HG03565 (cell line): ENCODE data around the gene MVB12A.

Experiments
- ATAC-seq: cut with Tn5 transposase; IDR thresholded peaks from one replicate; pipeline ENCODE4 v1.9.1; 2021; ENCODE audit warnings: mild to moderate bottlenecking, moderate library complexity; ENCODE audit not compliant: unreplicated experiment

Gene MVB12A

GRCh38 chr19:17404621-17405249 lies 15.1 kb upstream of the MVB12A start:
- ATAC-seq, result no peak

- peak; percentile 60 for ATAC-seq
Observed at GRCh38 chr19:17405250-17406045, 14.4 kb upstream of the MVB12A start, which contains the start of gene BST2. BST2 (minus strand) TSS chr19:17405630; CDS start chr19:17405575, 55 bp downstream.

- peak; percentile 12 for ATAC-seq
Observed at GRCh38 chr19:17406046-17406886, 13.6 kb upstream of the MVB12A start.

GRCh38 chr19:17406887-17407196 lies 13.0 kb upstream of the MVB12A start:
- no peak for ATAC-seq

- ATAC-seq, result no peak
Observed at GRCh38 chr19:17409990-17410389, 9.9 kb upstream of the MVB12A start.

GRCh38 chr19:17411801-17412200 lies 8.0 kb upstream of the MVB12A start:
- ATAC-seq, result no peak

GRCh38 chr19:17414097-17414496 lies 5.8 kb upstream of the MVB12A start:
- ATAC-seq, result no peak

GRCh38 chr19:17415121-17415520 lies 4.7 kb upstream of the MVB12A start:
- ATAC-seq, result no peak

GRCh38 chr19:17418710-17419109 lies 1.1 kb upstream of the MVB12A start:
- ATAC-seq, result no peak

GRCh38 chr19:17419154-17419620 lies 660 bp upstream of the MVB12A start:
- no peak for ATAC-seq

- ATAC-seq, result no peak
Observed at GRCh38 chr19:17420475-17420924, 653 bp downstream of the MVB12A start.

- ATAC-seq, result no peak
Observed at GRCh38 chr19:17421942-17422341, 2.1 kb downstream of the MVB12A start.

GRCh38 chr19:17423429-17424208 lies 3.8 kb downstream of the MVB12A start:
- ATAC-seq, result no peak

GRCh38 chr19:17424743-17425365 lies 5.0 kb downstream of the MVB12A start:
- ATAC-seq, result no peak

GRCh38 chr19:17429641-17430113 lies 9.8 kb downstream of the MVB12A start:
- ATAC-seq, result no peak

- ATAC-seq, result no peak
Observed at GRCh38 chr19:17431417-17431816, 11.6 kb downstream of the MVB12A start.

- ATAC-seq, result no peak
Observed at GRCh38 chr19:17435218-17435617, 15.4 kb downstream of the MVB12A start.

- ATAC-seq, result no peak
Observed at GRCh38 chr19:17436094-17436873, 16.4 kb downstream of the MVB12A start.

GRCh38 chr19:17436874-17437267 lies 17.0 kb downstream of the MVB12A start:
- no peak for ATAC-seq
